SK-N-SH (cell line): ENCODE data around the gene SNX27. TPM values are rescaled to one million over a fixed set of nuclear protein-coding genes. Genes with fewer than 3 reads are reported as not detected.

Source experiments
- CTCF ChIA-PET: fragments of 300-600, 350-600 bp; formaldehyde crosslinking; extraction: SDS; loops from one replicate; lab custom pipeline; 2021; lab: Yijun Ruan, JAX
- POLR2A ChIA-PET: fragments of 350-600 bp; sonication (Branson Sonifier 250); formaldehyde crosslinking; extraction: SDS; loops from one replicate; lab custom pipeline; 2020; ENCODE audit warnings: antibody characterized with exemption, inconsistent platforms; lab: Yijun Ruan, JAX
- DNase-seq: peaks from one replicate; pipeline ENCODE4 v3.0.0; 2012
- H2AFZ ChIP-seq: fragments of 200-600 bp; sonication (generic); 2 replicates; pipeline ENCODE4 v1.8.1; 2016; ENCODE audit warnings: antibody characterized with exemption, mild to moderate bottlenecking, low read depth
- H3F3A ChIP-seq: fragments of 200-600 bp; sonication (generic); replicated peaks from 2 replicates; pipeline ENCODE3; 2016; ENCODE audit warnings: antibody characterized with exemption, mild to moderate bottlenecking; ENCODE audit not compliant: insufficient read depth
- H3K27ac ChIP-seq, 2 experiments: fragments of 200-500 bp in 1 of 2; fragments of 200-600 bp in 1 of 2; sonication (Bioruptor generic) in 1 of 2; sonication (generic), shearing (Covaris generic) in 1 of 2; 2 replicates each; pipeline versions ENCODE4 v1.5.1 to v1.6.1; 2014 to 2016; ENCODE audit warnings: low read depth in 2 of 2, inconsistent platforms in 1 of 2, low read length in 1 of 2, mild to moderate bottlenecking in 1 of 2, mixed read lengths in 1 of 2
- H3K27me3 ChIP-seq: fragments of 200-600 bp; sonication (generic), shearing (Covaris generic); 2 replicates; pipeline ENCODE4 v1.6.1; 2016; ENCODE audit warnings: mixed run types; ENCODE audit not compliant: insufficient read depth
- H3K36me3 ChIP-seq, 2 experiments: fragments of 200-500 bp in 1 of 2; fragments of 200-600 bp in 1 of 2; sonication (Bioruptor generic) in 1 of 2; sonication (generic) in 1 of 2; replicated peaks in 1 of 2; 2 replicates each; pipeline versions ENCODE3 to v1.5.1; 2014 to 2016; ENCODE audit warnings: low read length in 1 of 2, mild to moderate bottlenecking in 1 of 2; ENCODE audit not compliant: insufficient read depth in 2 of 2, control insufficient read depth in 1 of 2
- H3K4me1 ChIP-seq, 2 experiments: fragments of 200-500 bp in 1 of 2; fragments of 200-600 bp in 1 of 2; sonication (Bioruptor generic) in 1 of 2; sonication (generic), shearing (Covaris generic) in 1 of 2; 2 replicates each; pipeline versions ENCODE4 v1.5.1 to v1.6.1; 2014 to 2016; ENCODE audit warnings: low read depth in 1 of 2, low read length in 1 of 2, mixed run types in 1 of 2; ENCODE audit not compliant: insufficient read depth in 2 of 2, control insufficient read depth in 1 of 2
- H3K4me2 ChIP-seq: fragments of 200-600 bp; sonication (generic), shearing (Covaris generic); 2 replicates; pipeline ENCODE4 v1.6.1; 2017; ENCODE audit warnings: mixed run types
- H3K4me3 ChIP-seq, 2 experiments: fragments of 200-500 bp in 1 of 2; fragments of 200-600 bp in 1 of 2; sonication (Bioruptor generic) in 1 of 2; sonication (generic), shearing (Covaris generic) in 1 of 2; 2 replicates each; pipeline versions ENCODE4 v1.5.1 to v1.8.1; 2014 to 2016; ENCODE audit warnings: low read depth in 2 of 2, inconsistent platforms in 1 of 2, low read length in 1 of 2, mild to moderate bottlenecking in 1 of 2, mixed read lengths in 1 of 2, moderate library complexity in 1 of 2
- H3K79me2 ChIP-seq: fragments of 200-600 bp; sonication (generic); 2 replicates; pipeline ENCODE4 v1.8.1; 2017; ENCODE audit warnings: mild to moderate bottlenecking; ENCODE audit not compliant: insufficient read depth
- H3K9ac ChIP-seq: fragments of 200-600 bp; sonication (generic); 2 replicates; pipeline ENCODE4 v1.6.1; 2017; ENCODE audit warnings: mixed run types
- H3K9me2 ChIP-seq: fragments of 200-600 bp; sonication (generic); 2 replicates; pipeline ENCODE4 v1.6.1; 2017; ENCODE audit warnings: mixed run types
- H3K9me3 ChIP-seq: fragments of 200-600 bp; sonication (generic); 2 replicates; pipeline ENCODE4 v1.6.1; 2017; ENCODE audit warnings: mixed run types, mild to moderate bottlenecking, moderate library complexity
- H4K20me1 ChIP-seq: fragments of 200-600 bp; sonication (generic); 2 replicates; pipeline ENCODE4 v1.6.1; 2017; ENCODE audit warnings: mild to moderate bottlenecking, mixed run types; ENCODE audit not compliant: insufficient read depth
- CTCF ChIP-seq: fragments of 200-600 bp; sonication (generic); IDR thresholded peaks from 2 replicates; pipeline ENCODE4 v1.6.1; 2017; ENCODE audit warnings: antibody characterized with exemption, mild to moderate bottlenecking, moderate library complexity
- ELF1 ChIP-seq: IDR thresholded peaks from 2 replicates; pipeline ENCODE4 v1.4.0; 2012
- EZH2phosphoT487 ChIP-seq: fragments of 200-600 bp; sonication (generic); IDR thresholded peaks from 2 replicates; pipeline ENCODE4 v1.6.1; 2017; ENCODE audit warnings: low read depth, mixed run types, mild to moderate bottlenecking, antibody characterized with exemption, moderate library complexity, borderline replicate concordance
- JUND ChIP-seq: IDR thresholded peaks from 2 replicates; pipeline ENCODE4 v1.4.0; 2012
- POLR2AphosphoS5 ChIP-seq: IDR thresholded peaks from 2 replicates; pipeline ENCODE4 v1.6.1; 2012; ENCODE audit warnings: low read depth, low read length
- RAD21 ChIP-seq: IDR thresholded peaks from 2 replicates; pipeline ENCODE4 v1.6.1; 2012; ENCODE audit warnings: mild to moderate bottlenecking, low read length
- RCOR1 ChIP-seq: fragments of 150-350 bp; IDR thresholded peaks from 2 replicates; pipeline ENCODE4 v1.6.1; 2017; ENCODE audit warnings: antibody characterized with exemption, low read length
- REST ChIP-seq: IDR thresholded peaks from 2 replicates; pipeline ENCODE4 v1.6.1; 2012; ENCODE audit warnings: mild to moderate bottlenecking, low read depth, low read length, moderate library complexity
- RXRA ChIP-seq: IDR thresholded peaks from 2 replicates; pipeline ENCODE4 v1.4.0; 2012; ENCODE audit warnings: low read depth, mild to moderate bottlenecking, borderline replicate concordance
- SIN3A ChIP-seq: IDR thresholded peaks from 2 replicates; pipeline ENCODE4 v1.6.1; 2012; ENCODE audit warnings: low read depth, mild to moderate bottlenecking, low read length, moderate library complexity, borderline replicate concordance
- TCF12 ChIP-seq: IDR thresholded peaks from 2 replicates; pipeline ENCODE4 v1.4.0; 2012
- USF2 ChIP-seq: fragments of 150-350 bp; IDR thresholded peaks from 2 replicates; pipeline ENCODE4 v1.6.1; 2017; ENCODE audit warnings: antibody characterized with exemption, low read length, low read depth, borderline replicate concordance
- WGBS: methylation state at CpG from one replicate; pipeline ENCODE4 v1.1.6; 2017; ENCODE audit warnings: low lambda C conversion rate; 5-methylcytosine and 5-hydroxymethylcytosine counted together
- polyA plus RNA-seq, 3 experiments: library from polyadenylated mRNA; depleted of rRNA; stranded (reverse); fragments of >200 nt; gene quantifications; 2 replicates each; pipeline ENCODE4 v1.2.3, GENCODE V29; 2012

SNX27 gene
- polyA plus RNA-seq, 1 of the 3 experiments (the other 2 are of a cell fraction), result 10.8 TPM

- POLR2A ChIA-PET, result no interaction called here
- no peaks in the 10 kb centered on the region for H3K9me3 ChIP-seq
Observed at GRCh38 chr1:151644001-151644400, 32.2 kb downstream of the SNX27 start.

GRCh38 chr1:151653397-151653796 lies 41.5 kb downstream of the SNX27 start:
- CTCF ChIA-PET, result interaction anchor here (0.8 kb wide), 1 partner anchor 9 kb away, joined by 3 read pairs; no protein-coding TSS in a partner anchor
- H3K9me3 ChIP-seq, result no peaks in the 10 kb centered on the region
- TF ChIP-seq SIN3A (no peak), CTCF (no peak), POLR2AphosphoS5 (no peak), RXRA (no peak), USF2 (no peak), JUND (no peak), REST (no peak), ELF1 (no peak), RCOR1 (no peak), RAD21 (no peak)
- TF ChIP-seq, all 33 proteins: peak for 0
- no peak overlapping the region for H3K4me3 ChIP-seq
- H4K20me1 ChIP-seq, result no peaks in the 10 kb centered on the region
- H3K36me3 ChIP-seq, result peaks cover 5 to 13% of the 10 kb centered on the region in 2 experiments
- no peak overlapping the region for H3K4me2 ChIP-seq
- H3F3A ChIP-seq, result no peaks in the 10 kb centered on the region
- no peaks in the 10 kb centered on the region for H3K27me3 ChIP-seq
- 100% methylated on average over 1 of the region's 1 CpG for WGBS
- no peak for DNase-seq
- POLR2A ChIA-PET, result no interaction called here
- peaks cover 33% of the 10 kb centered on the region for H3K79me2 ChIP-seq
- no peaks in the 10 kb centered on the region for H3K9me2 ChIP-seq
- H3K27ac ChIP-seq, result no peak overlapping the region
- no peak overlapping the region for H2AFZ ChIP-seq
- no peak overlapping the region for H3K9ac ChIP-seq
- no peaks in the 10 kb centered on the region for H3K4me1 ChIP-seq

More at GRCh38 chr1:151644001-151644400, 32.2 kb downstream of the SNX27 start:
- peaks cover 15% of the 10 kb centered on the region; the same call in 1 of the 2 replicates for H4K20me1 ChIP-seq
- WGBS, result 85% methylated on average over 2 of the region's 2 CpGs
- H3K79me2 ChIP-seq, result peaks cover 53% of the 10 kb centered on the region
- no peaks in the 10 kb centered on the region for H3F3A ChIP-seq
- H3K9ac ChIP-seq, result no peak overlapping the region
- H3K36me3 ChIP-seq, result peaks cover 5 to 7% of the 10 kb centered on the region in 2 experiments
- no peak overlapping the region for H3K4me2 ChIP-seq
- H3K4me3 ChIP-seq, result no peak overlapping the region
- no peaks in the 10 kb centered on the region for H3K4me1 ChIP-seq
- H3K27ac ChIP-seq, result no peak overlapping the region; a peak in 1 of 4 replicates
- CTCF ChIA-PET, result no interaction called here
- no peaks in the 10 kb centered on the region for H3K27me3 ChIP-seq
- no peak for DNase-seq
- TF ChIP-seq TCF12 (no peak), EZH2phosphoT487 (no peak)
- no peaks in the 10 kb centered on the region for H3K9me2 ChIP-seq
- no peak overlapping the region for H2AFZ ChIP-seq
